NCI-H146 treated with DMSO at 0.1 percent for 48 hours (cell line): ENCODE measurements around the gene PCDHB4.
"Not testable (repeated sequence)": the region's sequence is repeated elsewhere in the genome, so short reads cannot be mapped to it uniquely, and the experiment has no call there.

Source experiments
- DNase-seq: peaks from one replicate; lab custom pipeline; 2025; ENCODE audit not compliant: unreplicated experiment; lab: John Stamatoyannopoulos, UW

The PCDHB4 gene

GRCh38 chr5:141150224-141150992 is 28.8 kb downstream of the PCDHB4 start:
- no peak for DNase-seq

- DNase-seq = no peak
Observed at GRCh38 chr5:141150993-141151325, 29.3 kb downstream of the PCDHB4 start.

GRCh38 chr5:141151632-141152031 is 30.0 kb downstream of the PCDHB4 start:
- DNase-seq = not testable (repeated sequence)

DNA sequence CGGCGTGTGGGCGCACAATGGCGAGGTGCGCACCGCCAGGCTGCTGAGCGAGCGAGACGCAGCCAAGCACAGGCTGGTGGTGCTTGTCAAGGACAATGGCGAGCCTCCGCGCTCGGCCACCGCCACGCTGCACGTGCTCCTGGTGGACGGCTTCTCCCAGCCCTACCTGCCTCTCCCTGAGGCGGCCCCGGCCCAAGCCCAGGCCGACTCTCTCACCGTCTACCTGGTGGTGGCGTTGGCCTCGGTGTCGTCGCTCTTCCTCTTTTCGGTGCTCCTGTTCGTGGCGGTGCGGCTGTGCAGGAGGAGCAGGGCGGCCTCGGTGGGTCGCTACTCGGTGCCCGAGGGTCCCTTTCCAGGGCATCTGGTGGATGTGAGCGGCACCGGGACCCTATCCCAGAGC is 30.5 kb downstream of the PCDHB4 start:
- not testable (repeated sequence) for DNase-seq

GRCh38 chr5:141155540-141156374 is 34.1 kb downstream of the PCDHB4 start:
- DNase-seq = no peak

DNA sequence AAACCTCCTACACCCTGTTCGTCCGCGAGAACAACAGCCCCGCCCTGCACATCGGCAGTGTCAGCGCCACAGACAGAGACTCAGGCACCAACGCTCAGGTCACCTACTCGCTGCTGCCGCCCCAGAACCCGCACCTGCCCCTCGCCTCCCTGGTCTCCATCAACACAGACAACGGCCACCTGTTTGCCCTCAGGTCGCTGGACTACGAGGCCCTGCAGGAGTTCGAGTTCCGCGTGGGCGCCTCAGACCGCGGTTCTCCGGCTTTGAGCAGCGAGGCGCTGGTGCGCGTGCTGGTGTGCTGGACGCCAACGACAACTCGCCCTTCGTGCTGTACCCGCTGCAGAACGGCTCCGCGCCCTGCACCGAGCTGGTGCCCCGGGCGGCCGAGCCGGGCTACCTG is 35.7 kb downstream of the PCDHB4 start:
- not testable (repeated sequence) for DNase-seq

- DNase-seq = not testable (repeated sequence)
Observed at GRCh38 chr5:141157901-141158300, 36.3 kb downstream of the PCDHB4 start.

DNA sequence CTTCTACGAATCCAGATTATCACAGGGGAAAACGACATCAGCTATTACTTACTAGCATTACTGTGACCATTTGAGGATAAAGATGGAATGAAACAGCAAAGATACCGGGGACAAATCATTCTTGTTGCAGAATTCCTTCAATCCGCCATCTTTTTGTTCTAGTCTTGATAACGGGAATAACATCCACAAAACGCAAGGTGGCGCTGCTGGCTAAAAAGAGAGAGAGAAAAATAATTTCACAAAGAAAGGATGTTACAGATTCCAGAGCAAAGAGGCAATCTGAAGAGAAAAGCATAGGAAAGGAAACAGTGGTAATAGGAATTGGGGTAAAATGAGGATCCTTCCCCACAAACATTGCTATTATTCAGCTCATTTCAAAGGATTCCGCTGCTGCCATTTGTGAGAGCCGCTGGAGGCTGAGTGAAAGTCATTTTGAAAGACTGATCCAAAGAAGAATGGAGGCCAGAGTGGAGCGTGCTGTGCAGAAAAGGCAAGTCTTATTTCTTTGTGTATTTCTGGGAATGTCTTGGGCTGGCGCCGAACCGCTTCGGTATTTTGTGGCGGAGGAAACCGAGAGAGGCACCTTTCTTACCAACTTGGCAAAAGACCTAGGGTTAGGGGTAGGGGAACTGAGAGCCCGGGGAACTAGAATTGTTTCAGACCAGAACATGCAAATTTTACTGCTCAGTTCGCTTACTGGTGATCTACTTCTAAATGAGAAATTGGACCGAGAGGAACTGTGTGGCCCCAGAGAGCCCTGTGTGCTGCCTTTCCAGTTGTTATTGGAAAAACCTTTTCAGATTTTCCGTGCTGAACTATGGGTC is 51.0 kb downstream of the PCDHB4 start, which contains the start of gene PCDHB7:
TSS of gene PCDHB7 (plus strand) at position 264 of the 824 bp plus-strand sequence. CDS start at position 456, 192 bp downstream.
- no peak for DNase-seq

DNA sequence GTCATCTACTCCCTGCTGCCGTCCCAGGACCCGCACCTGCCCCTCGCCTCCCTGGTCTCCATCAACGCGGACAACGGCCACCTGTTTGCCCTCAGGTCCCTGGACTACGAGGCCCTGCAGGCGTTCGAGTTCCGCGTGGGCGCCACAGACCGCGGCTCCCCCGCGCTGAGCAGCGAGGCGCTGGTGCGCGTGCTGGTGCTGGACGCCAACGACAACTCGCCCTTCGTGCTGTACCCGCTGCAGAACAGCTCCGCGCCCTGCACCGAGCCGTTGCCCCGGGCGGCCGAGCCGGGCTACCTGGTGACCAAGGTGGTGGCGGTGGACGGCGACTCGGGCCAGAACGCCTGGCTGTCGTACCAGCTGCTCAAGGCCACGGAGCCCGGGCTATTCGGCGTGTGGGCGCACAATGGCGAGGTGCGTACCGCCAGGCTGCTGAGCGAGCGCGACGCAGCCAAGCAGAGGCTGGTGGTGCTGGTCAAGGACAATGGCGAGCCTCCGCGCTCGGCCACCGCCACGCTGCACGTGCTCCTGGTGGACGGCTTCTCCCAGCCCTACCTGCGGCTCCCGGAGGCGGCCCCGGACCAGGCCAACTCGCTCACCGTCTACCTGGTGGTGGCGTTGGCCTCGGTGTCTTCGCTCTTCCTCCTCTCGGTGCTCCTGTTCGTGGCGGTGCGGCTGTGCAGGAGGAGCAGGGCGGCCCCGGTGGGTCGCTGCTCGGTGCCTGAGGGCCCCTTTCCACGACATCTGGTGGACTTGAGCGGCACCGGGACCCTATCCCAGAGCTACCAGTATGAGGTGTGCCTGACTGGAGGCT is 52.9 kb downstream of the PCDHB4 start:
- not testable (repeated sequence) for DNase-seq
